HCT116 (cell line): Measurements from ENCODE around the gene IL9.

Source experiments
- ATF3 ChIP-seq: IDR thresholded peaks from 2 replicates; pipeline ENCODE4 v1.6.1; 2012
- EZH2 ChIP-seq: fragments of 200-600 bp; sonication (generic); IDR thresholded peaks from 2 replicates; pipeline ENCODE4 v1.6.1; 2017; ENCODE audit warnings: antibody characterized with exemption, mixed run types
- JUND ChIP-seq: IDR thresholded peaks from 2 replicates; pipeline ENCODE4 v1.6.1; 2012
- MAX ChIP-seq: IDR thresholded peaks from 2 replicates; pipeline ENCODE4 v1.6.1; 2012
- POLR2A ChIP-seq: IDR thresholded peaks from 2 replicates; pipeline ENCODE4 v1.7.0; 2011; ENCODE audit warnings: borderline replicate concordance; ENCODE audit not compliant: insufficient read depth, insufficient read length; ENCODE audit errors: extremely low read depth
- REST ChIP-seq: IDR thresholded peaks from 2 replicates; pipeline ENCODE4 v1.6.1; 2012; ENCODE audit warnings: low read depth
- TCF7L2 ChIP-seq: IDR thresholded peaks from 2 replicates; pipeline ENCODE4 v1.7.0; 2011; ENCODE audit warnings: borderline replicate concordance, inconsistent platforms; ENCODE audit not compliant: insufficient read depth, insufficient read length; ENCODE audit errors: extremely low read depth
- YY1 ChIP-seq: IDR thresholded peaks from 2 replicates; pipeline ENCODE4 v1.6.1; 2011; ENCODE audit warnings: low read length, low read depth, moderate library complexity, mild to moderate bottlenecking; ENCODE audit not compliant: insufficient replicate concordance; ENCODE audit errors: extremely low read depth
- ZNF274 ChIP-seq: fragments of 200-500 bp; sonication (Bioruptor generic); IDR thresholded peaks from 2 replicates; pipeline ENCODE4 v1.6.1; 2014; ENCODE audit warnings: mild to moderate bottlenecking, low read depth, low read length, inconsistent platforms
- TF ChIP-seq, protein P1 (sequence below), 3 experiments: fragments of 200-600 bp in 1 of 3; sonication (generic) in 1 of 3; IDR thresholded peaks in 2 of 3; conservative IDR thresholded peaks in 1 of 3; 2 replicates each; pipeline ENCODE4 v1.5.1; 2012 to 2017; ENCODE audit warnings: low read depth in 2 of 3, low read length in 2 of 3, antibody characterized with exemption in 1 of 3, borderline replicate concordance in 1 of 3, control low read depth in 1 of 3, mild to moderate bottlenecking in 1 of 3, mixed read lengths in 1 of 3, mixed run types in 1 of 3, moderate library complexity in 1 of 3; ENCODE audit not compliant: insufficient read depth in 1 of 3

DNA sequence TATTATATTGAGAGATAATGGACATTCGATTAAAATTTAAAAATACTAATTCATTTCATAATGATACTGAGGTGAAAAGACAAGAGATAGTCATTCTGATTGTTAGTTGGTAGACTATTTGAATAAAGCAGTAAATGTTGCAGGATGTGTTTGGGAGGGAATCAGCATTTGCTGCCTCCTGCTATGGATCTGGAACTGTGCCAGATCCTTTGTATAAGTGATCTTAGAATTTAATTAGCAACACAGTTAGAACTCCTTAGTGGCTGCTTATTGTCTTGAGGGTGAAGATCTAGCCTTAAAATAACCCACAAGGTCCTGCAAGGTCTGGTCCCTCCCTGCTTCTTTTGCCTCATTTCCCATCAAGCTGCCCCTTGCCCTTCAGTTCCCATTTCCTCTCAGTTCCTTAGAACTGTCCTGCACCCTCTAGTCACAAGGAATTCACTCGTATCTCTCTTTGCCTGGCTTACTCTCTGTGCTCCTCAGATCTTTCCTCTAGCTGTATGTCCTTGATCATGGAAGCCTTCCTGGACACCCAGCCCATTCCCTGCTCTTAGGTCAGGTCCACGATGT, 46.6 kb upstream of the IL9 start:
- TF ChIP-seq, protein P1, sequence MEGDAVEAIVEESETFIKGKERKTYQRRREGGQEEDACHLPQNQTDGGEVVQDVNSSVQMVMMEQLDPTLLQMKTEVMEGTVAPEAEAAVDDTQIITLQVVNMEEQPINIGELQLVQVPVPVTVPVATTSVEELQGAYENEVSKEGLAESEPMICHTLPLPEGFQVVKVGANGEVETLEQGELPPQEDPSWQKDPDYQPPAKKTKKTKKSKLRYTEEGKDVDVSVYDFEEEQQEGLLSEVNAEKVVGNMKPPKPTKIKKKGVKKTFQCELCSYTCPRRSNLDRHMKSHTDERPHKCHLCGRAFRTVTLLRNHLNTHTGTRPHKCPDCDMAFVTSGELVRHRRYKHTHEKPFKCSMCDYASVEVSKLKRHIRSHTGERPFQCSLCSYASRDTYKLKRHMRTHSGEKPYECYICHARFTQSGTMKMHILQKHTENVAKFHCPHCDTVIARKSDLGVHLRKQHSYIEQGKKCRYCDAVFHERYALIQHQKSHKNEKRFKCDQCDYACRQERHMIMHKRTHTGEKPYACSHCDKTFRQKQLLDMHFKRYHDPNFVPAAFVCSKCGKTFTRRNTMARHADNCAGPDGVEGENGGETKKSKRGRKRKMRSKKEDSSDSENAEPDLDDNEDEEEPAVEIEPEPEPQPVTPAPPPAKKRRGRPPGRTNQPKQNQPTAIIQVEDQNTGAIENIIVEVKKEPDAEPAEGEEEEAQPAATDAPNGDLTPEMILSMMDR (IDR thresholded peaks at IDR 0.05 in 2 of 3, conservative IDR thresholded peaks at IDR 0.05 in 1 of 3; ENCODE audit: borderline replicate concordance in 1 of 3, insufficient read depth in 1 of 3, low read depth in 2 of 3, low read length in 2 of 3) = no peak
- no peak for TF ChIP-seq POLR2A
- TF ChIP-seq MAX = no peak
- no peak for TF ChIP-seq EZH2
- TF ChIP-seq ATF3 = no peak
- TF ChIP-seq TCF7L2 = no peak
- TF ChIP-seq REST = no peak
- TF ChIP-seq JUND = no peak
- no peak for TF ChIP-seq ZNF274
- no peak for TF ChIP-seq YY1
